Neural cell (in vitro differentiated cells): ENCODE measurements around the gene LRRC26. TPM values are rescaled to one million over a fixed set of nuclear protein-coding genes. Genes with fewer than 3 reads are reported as not detected.

Experiments
- H2AFZ ChIP-seq: fragments of 200-600, 300-800 bp; sonication (generic), shearing (Covaris generic); 2 replicates; pipeline ENCODE4 v1.6.0; 2014; ENCODE audit warnings: low read depth, mild to moderate bottlenecking, antibody characterized with exemption, low read length, moderate library complexity
- H3F3A ChIP-seq: fragments of 200-600 bp; shearing (Covaris generic); 2 replicates; pipeline ENCODE4 v1.6.1; 2016; ENCODE audit warnings: mild to moderate bottlenecking, moderate library complexity, mixed read lengths, antibody characterized with exemption, low read length; ENCODE audit not compliant: insufficient read depth, poor library complexity, severe bottlenecking
- H3K27ac ChIP-seq: fragments of 200-600, 300-800 bp; sonication (generic), shearing (Covaris generic); 2 replicates; pipeline ENCODE4 v1.5.1; 2014; ENCODE audit warnings: mild to moderate bottlenecking, low read length, moderate library complexity
- H3K27me3 ChIP-seq: fragments of 300-800, 200-600 bp; sonication (generic), shearing (Covaris generic); 2 replicates; pipeline ENCODE4 v1.6.0; 2014; ENCODE audit warnings: mild to moderate bottlenecking, low read depth, low read length, moderate library complexity; ENCODE audit not compliant: insufficient read depth
- H3K36me3 ChIP-seq: fragments of 300-800, 200-600 bp; sonication (generic), shearing (Covaris generic); 2 replicates; pipeline ENCODE4 v1.5.1; 2014; ENCODE audit warnings: mild to moderate bottlenecking, antibody characterized with exemption, low read length, moderate library complexity; ENCODE audit not compliant: insufficient read depth
- H3K4me2 ChIP-seq: fragments of 300-800, 200-600 bp; sonication (generic), shearing (Covaris generic); 2 replicates; pipeline ENCODE4 v1.6.0; 2014; ENCODE audit warnings: mild to moderate bottlenecking, low read length
- H3K4me3 ChIP-seq: fragments of 300-800, 200-600 bp; sonication (generic), shearing (Covaris generic); 2 replicates; pipeline ENCODE4 v1.5.1; 2014; ENCODE audit warnings: mild to moderate bottlenecking, low read length, moderate library complexity
- H3K79me2 ChIP-seq: fragments of 200-600 bp; shearing (Covaris generic); replicated peaks from 2 replicates; pipeline ENCODE4 v1.6.0; 2014; ENCODE audit warnings: mild to moderate bottlenecking, low read length, moderate library complexity; ENCODE audit not compliant: insufficient read depth
- H3K9ac ChIP-seq: fragments of 300-800, 200-600 bp; sonication (generic), shearing (Covaris generic); 2 replicates; pipeline ENCODE4 v1.6.1; 2016; ENCODE audit warnings: mild to moderate bottlenecking, low read length, mixed read lengths
- H3K9me2 ChIP-seq: fragments of 200-600 bp; shearing (Covaris generic); 2 replicates; pipeline ENCODE4 v1.6.1; 2016; ENCODE audit warnings: mild to moderate bottlenecking, low read length, mixed read lengths; ENCODE audit not compliant: insufficient read depth
- H3K9me3 ChIP-seq: fragments of 200-600, 300-800 bp; sonication (generic), shearing (Covaris generic); 2 replicates; pipeline ENCODE4 v1.6.1; 2016; ENCODE audit warnings: mild to moderate bottlenecking, mixed run types, low read length, moderate library complexity, mixed read lengths
- H4K20me1 ChIP-seq: fragments of 200-600 bp; shearing (Covaris generic); 2 replicates; pipeline ENCODE4 v1.6.1; 2016; ENCODE audit warnings: mild to moderate bottlenecking, mixed run types; ENCODE audit not compliant: insufficient read depth
- EP300 ChIP-seq: fragments of 450-650 bp; conservative IDR thresholded peaks from 2 replicates; pipeline ENCODE4 v1.6.1; 2014; ENCODE audit warnings: antibody characterized with exemption, mild to moderate bottlenecking, moderate library complexity; ENCODE audit not compliant: poor library complexity, severe bottlenecking
- EZH2 ChIP-seq: fragments of 200-600, 300-800 bp; shearing (Covaris generic), sonication (generic); IDR thresholded peaks from 2 replicates; pipeline ENCODE4 v1.6.1; 2014; ENCODE audit warnings: antibody characterized with exemption, low read length, borderline replicate concordance, mild to moderate bottlenecking; ENCODE audit not compliant: insufficient read depth, poor library complexity, severe bottlenecking
- MXI1 ChIP-seq: fragments of 450-650 bp; conservative IDR thresholded peaks from 2 replicates; pipeline ENCODE4 v1.6.1; 2014; ENCODE audit warnings: antibody characterized with exemption, mild to moderate bottlenecking; ENCODE audit not compliant: poor library complexity, severe bottlenecking
- POLR2AphosphoS5 ChIP-seq: IDR thresholded peaks from 2 replicates; pipeline ENCODE4 v1.6.1; 2012
- RAD21 ChIP-seq: fragments of 450-650 bp; conservative IDR thresholded peaks from 2 replicates; pipeline ENCODE4 v1.6.1; 2014; ENCODE audit warnings: antibody characterized with exemption, mild to moderate bottlenecking, moderate library complexity
- SMC3 ChIP-seq: fragments of 450-650 bp; conservative IDR thresholded peaks from 2 replicates; pipeline ENCODE4 v1.6.1; 2014; ENCODE audit warnings: antibody characterized with exemption, mild to moderate bottlenecking, moderate library complexity; ENCODE audit not compliant: poor library complexity
- TAF1 ChIP-seq: IDR thresholded peaks from 2 replicates; pipeline ENCODE4 v1.6.1; 2012; ENCODE audit warnings: low read depth
- polyA plus RNA-seq: library from polyadenylated mRNA; depleted of rRNA; stranded (reverse); fragments of >200 nt; gene quantifications from 2 replicates; pipeline ENCODE4 v1.2.3, GENCODE V29; 2014
- TF ChIP-seq, protein P1 (sequence below): IDR thresholded peaks from 2 replicates; pipeline ENCODE4 v1.6.1; 2012; ENCODE audit warnings: borderline replicate concordance
- TF ChIP-seq, protein P2 (sequence below): fragments of 450-650 bp; IDR thresholded peaks from 2 replicates; pipeline ENCODE4 v1.5.1; 2014; ENCODE audit warnings: antibody characterized with exemption, mild to moderate bottlenecking, moderate library complexity; ENCODE audit not compliant: poor library complexity, severe bottlenecking

LRRC26 gene
- polyA plus RNA-seq, 1 donor from 2014 or later, result 2.2 TPM

DNA sequence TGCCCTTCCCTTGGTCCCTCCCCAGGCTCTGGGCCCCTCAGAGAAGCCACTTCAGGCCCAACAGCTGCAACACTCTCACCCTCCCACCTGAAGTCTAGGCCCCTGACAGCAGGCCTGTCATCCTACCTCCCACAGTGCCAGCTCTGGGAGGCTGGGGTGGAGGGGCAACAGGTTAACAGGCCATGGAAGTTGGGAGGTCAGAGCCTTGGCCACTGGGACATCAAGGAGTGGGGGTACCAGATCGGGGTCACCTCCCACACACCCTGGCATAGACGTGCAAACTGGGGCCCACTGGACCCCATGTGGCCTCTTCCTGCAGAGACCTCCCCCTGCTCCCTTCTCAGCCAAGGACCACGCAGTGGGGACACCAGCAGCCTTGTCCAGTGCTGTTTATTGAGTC, 21.4 kb upstream of the LRRC26 start:
- Histone ChIP-seq H2AFZ (no peak overlapping the region), H3K4me3 (no peak overlapping the region), H3K27me3 (no peaks in the 10 kb centered on the region), H3K9ac (no peak overlapping the region), H3K79me2 (peaks cover 14% of the 10 kb centered on the region), H4K20me1 (no peaks in the 10 kb centered on the region), H3K27ac (no peak overlapping the region), H3K9me2 (no peaks in the 10 kb centered on the region), H3K4me2 (no peak overlapping the region), H3K9me3 (no peaks in the 10 kb centered on the region), H3F3A (no peaks in the 10 kb centered on the region), H3K36me3 (no peaks in the 10 kb centered on the region)
- TF ChIP-seq RAD21 (no peak), EP300 (no peak), TAF1 (no peak), POLR2AphosphoS5 (no peak), SMC3 (no peak), EZH2 (no peak), MXI1 (no peak)
- TF ChIP-seq, protein P1, sequence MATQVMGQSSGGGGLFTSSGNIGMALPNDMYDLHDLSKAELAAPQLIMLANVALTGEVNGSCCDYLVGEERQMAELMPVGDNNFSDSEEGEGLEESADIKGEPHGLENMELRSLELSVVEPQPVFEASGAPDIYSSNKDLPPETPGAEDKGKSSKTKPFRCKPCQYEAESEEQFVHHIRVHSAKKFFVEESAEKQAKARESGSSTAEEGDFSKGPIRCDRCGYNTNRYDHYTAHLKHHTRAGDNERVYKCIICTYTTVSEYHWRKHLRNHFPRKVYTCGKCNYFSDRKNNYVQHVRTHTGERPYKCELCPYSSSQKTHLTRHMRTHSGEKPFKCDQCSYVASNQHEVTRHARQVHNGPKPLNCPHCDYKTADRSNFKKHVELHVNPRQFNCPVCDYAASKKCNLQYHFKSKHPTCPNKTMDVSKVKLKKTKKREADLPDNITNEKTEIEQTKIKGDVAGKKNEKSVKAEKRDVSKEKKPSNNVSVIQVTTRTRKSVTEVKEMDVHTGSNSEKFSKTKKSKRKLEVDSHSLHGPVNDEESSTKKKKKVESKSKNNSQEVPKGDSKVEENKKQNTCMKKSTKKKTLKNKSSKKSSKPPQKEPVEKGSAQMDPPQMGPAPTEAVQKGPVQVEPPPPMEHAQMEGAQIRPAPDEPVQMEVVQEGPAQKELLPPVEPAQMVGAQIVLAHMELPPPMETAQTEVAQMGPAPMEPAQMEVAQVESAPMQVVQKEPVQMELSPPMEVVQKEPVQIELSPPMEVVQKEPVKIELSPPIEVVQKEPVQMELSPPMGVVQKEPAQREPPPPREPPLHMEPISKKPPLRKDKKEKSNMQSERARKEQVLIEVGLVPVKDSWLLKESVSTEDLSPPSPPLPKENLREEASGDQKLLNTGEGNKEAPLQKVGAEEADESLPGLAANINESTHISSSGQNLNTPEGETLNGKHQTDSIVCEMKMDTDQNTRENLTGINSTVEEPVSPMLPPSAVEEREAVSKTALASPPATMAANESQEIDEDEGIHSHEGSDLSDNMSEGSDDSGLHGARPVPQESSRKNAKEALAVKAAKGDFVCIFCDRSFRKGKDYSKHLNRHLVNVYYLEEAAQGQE, result no peak
- TF ChIP-seq, protein P2, sequence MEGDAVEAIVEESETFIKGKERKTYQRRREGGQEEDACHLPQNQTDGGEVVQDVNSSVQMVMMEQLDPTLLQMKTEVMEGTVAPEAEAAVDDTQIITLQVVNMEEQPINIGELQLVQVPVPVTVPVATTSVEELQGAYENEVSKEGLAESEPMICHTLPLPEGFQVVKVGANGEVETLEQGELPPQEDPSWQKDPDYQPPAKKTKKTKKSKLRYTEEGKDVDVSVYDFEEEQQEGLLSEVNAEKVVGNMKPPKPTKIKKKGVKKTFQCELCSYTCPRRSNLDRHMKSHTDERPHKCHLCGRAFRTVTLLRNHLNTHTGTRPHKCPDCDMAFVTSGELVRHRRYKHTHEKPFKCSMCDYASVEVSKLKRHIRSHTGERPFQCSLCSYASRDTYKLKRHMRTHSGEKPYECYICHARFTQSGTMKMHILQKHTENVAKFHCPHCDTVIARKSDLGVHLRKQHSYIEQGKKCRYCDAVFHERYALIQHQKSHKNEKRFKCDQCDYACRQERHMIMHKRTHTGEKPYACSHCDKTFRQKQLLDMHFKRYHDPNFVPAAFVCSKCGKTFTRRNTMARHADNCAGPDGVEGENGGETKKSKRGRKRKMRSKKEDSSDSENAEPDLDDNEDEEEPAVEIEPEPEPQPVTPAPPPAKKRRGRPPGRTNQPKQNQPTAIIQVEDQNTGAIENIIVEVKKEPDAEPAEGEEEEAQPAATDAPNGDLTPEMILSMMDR, result no peak

DNA sequence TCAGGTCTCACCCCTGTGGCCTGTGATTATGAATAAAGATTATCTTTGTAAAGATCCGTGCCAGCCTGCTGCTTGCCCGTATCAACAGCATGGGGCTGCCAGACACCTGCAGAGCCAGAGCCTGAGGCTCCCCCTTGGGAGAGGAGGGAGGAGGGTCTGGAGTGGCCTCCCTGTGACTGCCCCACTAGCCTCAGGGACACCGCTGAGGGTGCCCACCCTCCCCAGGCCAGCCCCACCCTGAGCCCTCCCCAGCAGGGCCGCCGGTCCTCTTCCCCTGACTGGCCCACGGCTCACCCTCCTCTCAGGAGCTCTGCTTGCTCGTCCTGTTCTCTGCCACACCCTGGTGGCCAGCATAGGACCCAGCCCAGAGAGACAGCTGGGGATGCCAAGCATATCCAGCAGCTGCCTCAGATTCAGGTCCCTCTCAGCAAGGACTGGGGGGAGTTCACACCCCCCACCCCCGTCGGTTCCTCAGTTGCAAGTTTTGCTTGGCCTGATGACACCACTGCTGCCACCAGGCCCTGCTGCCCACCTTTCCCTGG, 20.5 kb upstream of the LRRC26 start:
- H3K4me3 ChIP-seq, result peak overlapping the region; percentile 98

More for the DNA sequence above, 20.5 kb upstream of the LRRC26 start:
- TF ChIP-seq SMC3 (no peak), TAF1 (no peak), MXI1 (no peak), RAD21 (no peak), POLR2AphosphoS5 (no peak), EZH2 (no peak), EP300 (no peak)
- TF ChIP-seq, protein P1, result no peak
- TF ChIP-seq, protein P2, result no peak
- Histone ChIP-seq H3F3A (no peaks in the 10 kb centered on the region), H3K36me3 (no peaks in the 10 kb centered on the region), H3K9me3 (no peaks in the 10 kb centered on the region), H3K79me2 (peaks cover 14% of the 10 kb centered on the region), H4K20me1 (no peaks in the 10 kb centered on the region), H3K4me2 (no peak overlapping the region), H3K9ac (no peak overlapping the region), H3K27ac (no peak overlapping the region), H2AFZ (no peak overlapping the region), H3K27me3 (no peaks in the 10 kb centered on the region), H3K9me2 (no peaks in the 10 kb centered on the region)
